ENCODE measurements around the gene LRRC3B. TPM values are rescaled to one million over a fixed set of nuclear protein-coding genes. Genes with fewer than 3 reads are reported as not detected.
"Not testable (repeated sequence)": the region's sequence is repeated elsewhere in the genome, so short reads cannot be mapped to it uniquely, and the experiment has no call there.

Gene LRRC3B
- not detected in 2 replicates for total RNA-seq

- DNase-seq (ENCODE audit: low read depth in 2 of 2): no peak
These were observed at the start of gene LRRC3B for GRCh38 chr3:26622621-26623418. Gene LRRC3B (plus strand): TSS chr3:26622772. CDS start chr3:26709673, 86,901 bp downstream.

DNA sequence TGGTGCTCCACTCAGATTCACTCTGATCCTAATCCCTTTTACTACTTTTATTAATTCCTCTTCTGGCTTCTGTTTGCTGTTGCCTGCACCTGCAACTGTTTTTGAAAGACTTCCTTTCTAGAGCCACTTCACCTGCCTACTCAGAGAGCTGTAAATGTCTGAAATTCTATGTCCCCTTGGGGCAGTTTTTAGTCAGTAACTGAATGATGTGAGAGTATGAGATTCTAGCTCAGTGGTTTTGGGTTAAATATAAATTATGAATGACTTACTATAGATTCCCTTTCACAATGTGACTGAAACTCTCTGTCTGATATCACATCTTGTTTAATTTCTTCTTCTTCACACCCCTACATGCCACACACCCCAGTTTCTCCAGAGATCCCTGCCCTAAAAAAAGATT lies 47.8 kb upstream of the LRRC3B start:
- no peak for DNase-seq (ENCODE audit: low read depth in 2 of 2)

- no peak for DNase-seq (ENCODE audit: low read depth in 2 of 2)
These were observed 43.5 kb upstream of the LRRC3B start for GRCh38 chr3:26579116-26579515.

GRCh38 chr3:26587571-26587970 lies 35.0 kb upstream of the LRRC3B start:
- no peak for DNase-seq (ENCODE audit: low read depth in 2 of 2)

- no peak for DNase-seq (ENCODE audit: low read depth in 2 of 2)
These were observed 33.6 kb upstream of the LRRC3B start for GRCh38 chr3:26588931-26589330.

DNA sequence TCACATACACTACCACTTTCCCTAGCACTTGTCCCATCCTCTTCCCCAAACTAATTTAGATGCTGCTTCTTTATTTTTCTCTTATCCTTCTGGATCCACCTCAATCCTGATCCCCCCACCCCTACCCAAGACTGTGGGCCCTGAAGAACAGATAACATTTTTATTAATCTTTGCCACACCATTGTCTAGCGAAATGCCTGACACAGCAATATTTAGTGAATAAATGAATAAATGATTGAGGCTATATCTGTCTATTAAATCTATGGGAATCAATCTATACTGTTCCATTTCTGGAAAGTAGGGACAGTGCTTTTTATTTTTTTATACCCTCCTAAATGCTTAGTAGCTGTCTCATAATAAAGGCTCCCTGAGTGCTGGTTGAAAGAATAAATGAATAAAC lies 32.9 kb upstream of the LRRC3B start:
- DNase-seq (ENCODE audit: low read depth in 2 of 2): no peak

- no peak for DNase-seq (ENCODE audit: low read depth in 2 of 2)
These were observed 31.6 kb upstream of the LRRC3B start for GRCh38 chr3:26590919-26591484.

DNA sequence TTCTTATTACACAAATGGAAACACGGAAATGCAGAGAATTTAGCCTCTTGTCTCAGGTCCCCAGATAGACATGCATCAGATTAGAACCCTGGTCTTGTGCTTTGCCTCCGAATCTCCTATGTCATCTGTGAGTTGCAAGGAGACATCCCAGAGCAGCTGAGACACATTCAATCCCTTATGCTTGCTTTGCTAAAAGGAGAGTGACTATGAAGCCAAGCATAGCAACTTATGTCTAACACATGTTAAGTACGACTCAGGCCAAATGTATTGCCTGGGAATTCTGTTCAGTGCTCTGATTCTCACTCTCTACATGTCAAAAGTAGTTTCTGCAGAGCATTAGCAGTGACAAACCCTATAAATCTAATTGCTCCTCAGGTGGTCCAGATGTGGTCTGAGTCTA lies 30.6 kb upstream of the LRRC3B start:
- DNase-seq (ENCODE audit: low read depth in 2 of 2): no peak

GRCh38 chr3:26592451-26592850 lies 30.1 kb upstream of the LRRC3B start:
- DNase-seq (ENCODE audit: low read depth in 2 of 2): no peak

- no peak for DNase-seq (ENCODE audit: low read depth in 2 of 2)
These were observed 26.2 kb upstream of the LRRC3B start for GRCh38 chr3:26596335-26596734.

DNA sequence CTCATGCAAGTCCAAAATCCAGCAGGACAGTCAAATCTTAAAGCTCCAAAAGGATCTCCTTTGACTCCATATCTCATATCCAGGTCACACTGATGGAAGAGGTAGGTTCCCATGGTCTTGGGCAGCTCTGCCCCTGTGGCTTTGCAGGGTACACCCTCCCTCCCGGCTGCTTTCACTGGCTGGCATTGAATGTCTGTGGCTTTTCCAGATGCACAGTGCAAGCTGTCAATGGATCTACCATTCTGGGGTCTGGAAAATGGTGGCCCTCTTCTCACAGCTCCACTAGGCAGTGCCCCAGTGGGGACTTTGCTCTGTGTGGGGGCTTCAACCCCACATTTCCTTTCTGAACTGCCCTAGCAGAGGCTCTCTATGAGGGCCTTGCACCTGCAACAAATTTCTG lies 19.3 kb upstream of the LRRC3B start:
- not testable (repeated sequence) for DNase-seq (ENCODE audit: low read depth in 2 of 2)

- not testable (repeated sequence) for DNase-seq (ENCODE audit: low read depth in 2 of 2)
These were observed 18.8 kb upstream of the LRRC3B start for GRCh38 chr3:26603771-26604170.

GRCh38 chr3:26614006-26614685 lies 8.4 kb upstream of the LRRC3B start:
- DNase-seq (ENCODE audit: low read depth in 2 of 2): no peak

DNA sequence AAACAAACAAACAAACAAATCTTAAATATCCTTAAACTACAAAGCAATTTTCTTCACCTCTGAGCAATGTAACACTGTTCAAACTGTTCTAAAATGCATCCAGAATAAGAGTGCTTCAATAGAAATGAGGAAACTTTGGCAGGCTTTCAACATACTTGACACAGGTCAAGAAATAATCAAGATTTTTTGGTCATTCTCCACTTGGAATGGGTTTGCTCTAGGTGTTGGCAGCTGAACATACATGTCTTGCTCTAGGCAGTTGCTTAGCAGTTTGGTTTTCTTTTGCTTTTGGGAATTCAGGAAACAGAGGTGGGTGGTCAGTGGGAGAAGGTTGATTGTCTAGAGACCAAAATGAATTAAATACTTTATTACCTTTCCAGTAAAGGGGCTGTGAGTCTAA lies 1.4 kb upstream of the LRRC3B start:
- DNase-seq (ENCODE audit: low read depth in 2 of 2): no peak

- no peak for DNase-seq (ENCODE audit: low read depth in 2 of 2)
These were observed 509 bp upstream of the LRRC3B start for GRCh38 chr3:26621906-26622620.

DNA sequence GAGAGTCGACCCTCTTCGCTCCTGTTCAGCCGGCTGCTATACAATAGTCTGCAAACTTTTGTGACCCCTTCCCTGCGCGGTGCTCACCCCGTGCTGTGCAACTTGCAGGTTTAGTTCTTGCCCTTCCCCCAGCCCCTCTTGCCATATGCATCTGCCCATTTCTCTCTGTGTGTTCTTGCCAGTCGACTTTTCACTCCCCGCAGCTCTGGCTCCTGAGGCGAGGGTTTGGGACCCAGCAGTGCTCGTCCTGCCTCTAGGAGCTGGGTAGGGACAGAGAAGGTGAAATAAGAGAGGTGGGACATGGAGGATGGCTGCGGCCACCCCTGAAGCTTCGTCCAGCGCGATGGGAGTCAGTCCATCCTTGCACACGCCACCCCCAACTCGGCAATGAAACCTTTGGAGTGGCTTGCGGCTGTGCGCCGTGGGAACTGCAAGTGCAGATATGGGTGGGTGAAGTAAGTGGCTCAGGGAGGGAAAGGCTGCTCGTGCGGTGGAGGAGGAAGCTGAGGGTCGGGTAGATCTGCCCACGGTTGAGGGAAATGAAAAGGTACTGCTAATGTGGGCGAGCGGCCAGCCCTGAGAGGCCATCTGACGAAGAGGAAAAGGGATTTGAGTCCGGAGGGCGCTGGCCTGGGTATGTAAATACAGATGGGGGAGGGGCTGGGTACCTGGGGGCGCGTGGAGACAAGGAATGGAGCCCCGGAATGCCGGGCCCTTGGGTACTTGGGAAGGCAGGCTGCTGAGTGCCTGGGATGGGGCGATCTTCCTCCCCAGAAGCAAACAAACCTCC lies 1.0 kb downstream of the LRRC3B start:
- no peak for DNase-seq (ENCODE audit: low read depth in 2 of 2)

GRCh38 chr3:26624209-26624765 lies 1.7 kb downstream of the LRRC3B start:
- no peak for DNase-seq (ENCODE audit: low read depth in 2 of 2)

DNA sequence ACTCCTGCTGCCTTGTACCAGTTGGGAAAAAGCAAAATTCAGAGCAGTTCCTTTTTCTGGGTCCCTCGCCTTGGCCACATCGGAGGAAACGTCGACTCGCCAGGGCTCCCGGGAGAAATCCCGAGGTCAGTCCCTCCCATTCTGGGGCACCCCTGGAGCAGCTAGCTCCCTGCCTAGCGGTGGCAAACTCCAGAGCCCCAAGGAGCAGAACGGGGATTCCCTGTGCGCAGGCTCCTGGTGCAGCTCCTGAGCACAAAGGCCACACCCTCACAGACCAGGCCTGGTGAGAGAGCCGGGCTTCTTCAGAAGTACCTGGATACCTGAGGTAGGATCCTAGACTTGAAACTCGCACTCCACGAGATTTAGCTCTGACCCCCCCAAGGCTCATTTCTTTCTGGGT lies 2.6 kb downstream of the LRRC3B start:
- DNase-seq (ENCODE audit: low read depth in 2 of 2): no peak

GRCh38 chr3:26627080-26627479 lies 4.5 kb downstream of the LRRC3B start:
- DNase-seq (ENCODE audit: low read depth in 2 of 2): no peak

GRCh38 chr3:26628915-26629314 lies 6.3 kb downstream of the LRRC3B start:
- DNase-seq (ENCODE audit: low read depth in 2 of 2): no peak
